Liver (tissue), 3 donors: ENCODE measurements around the gene ZSWIM7.

Experiments used
- FOXA1 ChIP-seq: IDR thresholded peaks from 2 replicates; pipeline ENCODE4 v1.6.1; 2016; ENCODE audit warnings: antibody characterized with exemption
- GABPA ChIP-seq, 2 donors: IDR thresholded peaks in 1 of 2; conservative IDR thresholded peaks in 1 of 2; 2 replicates each; pipeline ENCODE4 v1.6.1; 2016; ENCODE audit warnings: antibody characterized with exemption in 2 of 2, mild to moderate bottlenecking in 1 of 2, moderate library complexity in 1 of 2
- JUND ChIP-seq, 2 donors: IDR thresholded peaks; 2 replicates each; pipeline ENCODE4 v1.6.1; 2016; ENCODE audit warnings: antibody characterized with exemption in 2 of 2
- RAD21 ChIP-seq, 2 donors: IDR thresholded peaks; 2 replicates each; pipeline ENCODE4 v1.6.1; 2016; ENCODE audit warnings: antibody characterized with exemption in 2 of 2, mild to moderate bottlenecking in 2 of 2
- TAF1 ChIP-seq: conservative IDR thresholded peaks from 2 replicates; pipeline ENCODE4 v1.6.1; 2016; ENCODE audit warnings: antibody characterized with exemption, mild to moderate bottlenecking
- TF ChIP-seq, protein P1 (sequence below): fragments of 150-350 bp; IDR thresholded peaks from 2 replicates; pipeline ENCODE4 v1.5.1; 2017; ENCODE audit warnings: improper control_type of control experiment, low read depth, low read length; ENCODE audit not compliant: missing input control
- donor health status: healthy.
- donor health status: healthy.

DNA sequence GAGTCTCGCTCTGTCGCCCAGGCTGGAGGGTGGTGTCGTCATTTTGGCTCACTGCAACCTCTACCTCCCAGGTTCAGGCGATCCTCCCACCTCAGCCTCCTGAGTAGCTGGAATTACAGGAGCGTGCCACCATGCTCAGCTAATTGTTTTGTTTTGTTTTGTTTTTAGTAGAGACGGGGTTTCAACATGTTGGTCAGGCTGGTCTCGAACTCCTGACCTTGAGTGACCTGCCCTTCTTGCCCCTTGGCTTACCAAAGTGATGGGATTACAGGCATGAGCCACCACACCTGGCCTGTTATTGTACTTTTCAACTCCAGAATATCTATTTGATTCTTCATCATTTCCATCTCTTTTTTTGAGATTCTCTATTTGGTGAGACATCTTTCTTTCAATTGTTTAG lies 63.6 kb downstream of the ZSWIM7 start:
- TF ChIP-seq, protein P1, sequence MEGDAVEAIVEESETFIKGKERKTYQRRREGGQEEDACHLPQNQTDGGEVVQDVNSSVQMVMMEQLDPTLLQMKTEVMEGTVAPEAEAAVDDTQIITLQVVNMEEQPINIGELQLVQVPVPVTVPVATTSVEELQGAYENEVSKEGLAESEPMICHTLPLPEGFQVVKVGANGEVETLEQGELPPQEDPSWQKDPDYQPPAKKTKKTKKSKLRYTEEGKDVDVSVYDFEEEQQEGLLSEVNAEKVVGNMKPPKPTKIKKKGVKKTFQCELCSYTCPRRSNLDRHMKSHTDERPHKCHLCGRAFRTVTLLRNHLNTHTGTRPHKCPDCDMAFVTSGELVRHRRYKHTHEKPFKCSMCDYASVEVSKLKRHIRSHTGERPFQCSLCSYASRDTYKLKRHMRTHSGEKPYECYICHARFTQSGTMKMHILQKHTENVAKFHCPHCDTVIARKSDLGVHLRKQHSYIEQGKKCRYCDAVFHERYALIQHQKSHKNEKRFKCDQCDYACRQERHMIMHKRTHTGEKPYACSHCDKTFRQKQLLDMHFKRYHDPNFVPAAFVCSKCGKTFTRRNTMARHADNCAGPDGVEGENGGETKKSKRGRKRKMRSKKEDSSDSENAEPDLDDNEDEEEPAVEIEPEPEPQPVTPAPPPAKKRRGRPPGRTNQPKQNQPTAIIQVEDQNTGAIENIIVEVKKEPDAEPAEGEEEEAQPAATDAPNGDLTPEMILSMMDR, result no peak
- no peak for TF ChIP-seq TAF1
- no peak for TF ChIP-seq FOXA1
- TF ChIP-seq RAD21 (IDR thresholded peaks at IDR 0.05), result no peak
- no peak for TF ChIP-seq GABPA (IDR thresholded peaks at IDR 0.05 in 1 of 2, conservative IDR thresholded peaks at IDR 0.05 in 1 of 2)
- TF ChIP-seq JUND (IDR thresholded peaks at IDR 0.05), result no peak
